DND-41 (cell line): ENCODE measurements around the gene PDS5A.

ENCODE experiments used
- EZH2 ChIP-seq: IDR thresholded peaks from 3 replicates; pipeline ENCODE4 v1.6.1; 2012; ENCODE audit warnings: borderline replicate concordance, low read depth, mild to moderate bottlenecking, moderate library complexity, low read length, inconsistent platforms; ENCODE audit not compliant: severe bottlenecking
- TF ChIP-seq, protein P1 (sequence below): IDR thresholded peaks from 2 replicates; pipeline ENCODE4 v1.5.1; 2012; ENCODE audit warnings: borderline replicate concordance, low read length, moderate library complexity, mild to moderate bottlenecking; ENCODE audit not compliant: poor library complexity, severe bottlenecking; ENCODE audit errors: extremely low read depth

DNA sequence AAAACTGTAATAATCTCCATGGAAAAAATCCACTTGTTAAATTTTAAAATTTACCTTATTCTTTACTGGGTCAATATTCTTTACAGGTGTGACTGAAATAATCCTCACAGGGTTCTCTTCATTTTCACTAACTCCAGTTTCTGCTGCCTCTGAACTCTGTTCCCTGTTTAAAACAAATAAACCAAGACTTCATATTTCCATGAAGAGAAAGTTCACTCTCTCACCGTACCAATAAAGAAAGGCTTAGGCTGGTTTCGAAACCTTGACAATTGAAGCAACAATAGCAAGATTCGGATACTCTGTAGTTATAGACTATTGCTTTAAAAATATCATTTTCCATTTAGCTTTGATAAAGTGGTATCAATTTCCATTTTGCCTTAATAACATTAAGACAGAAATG lies 135.8 kb downstream of the PDS5A start:
- no peak for TF ChIP-seq EZH2
- TF ChIP-seq, protein P1, sequence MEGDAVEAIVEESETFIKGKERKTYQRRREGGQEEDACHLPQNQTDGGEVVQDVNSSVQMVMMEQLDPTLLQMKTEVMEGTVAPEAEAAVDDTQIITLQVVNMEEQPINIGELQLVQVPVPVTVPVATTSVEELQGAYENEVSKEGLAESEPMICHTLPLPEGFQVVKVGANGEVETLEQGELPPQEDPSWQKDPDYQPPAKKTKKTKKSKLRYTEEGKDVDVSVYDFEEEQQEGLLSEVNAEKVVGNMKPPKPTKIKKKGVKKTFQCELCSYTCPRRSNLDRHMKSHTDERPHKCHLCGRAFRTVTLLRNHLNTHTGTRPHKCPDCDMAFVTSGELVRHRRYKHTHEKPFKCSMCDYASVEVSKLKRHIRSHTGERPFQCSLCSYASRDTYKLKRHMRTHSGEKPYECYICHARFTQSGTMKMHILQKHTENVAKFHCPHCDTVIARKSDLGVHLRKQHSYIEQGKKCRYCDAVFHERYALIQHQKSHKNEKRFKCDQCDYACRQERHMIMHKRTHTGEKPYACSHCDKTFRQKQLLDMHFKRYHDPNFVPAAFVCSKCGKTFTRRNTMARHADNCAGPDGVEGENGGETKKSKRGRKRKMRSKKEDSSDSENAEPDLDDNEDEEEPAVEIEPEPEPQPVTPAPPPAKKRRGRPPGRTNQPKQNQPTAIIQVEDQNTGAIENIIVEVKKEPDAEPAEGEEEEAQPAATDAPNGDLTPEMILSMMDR, result no peak
